Keratinocyte (primary cell): ENCODE data around the gene ADCK1. TPM values are rescaled to one million over a fixed set of nuclear protein-coding genes. Genes with fewer than 3 reads are reported as not detected.
"Not testable (repeated sequence)": the region's sequence is repeated elsewhere in the genome, so short reads cannot be mapped to it uniquely, and the experiment has no call there.

ENCODE experiments used
- DNase-seq: peaks from one replicate; pipeline ENCODE4 v3.0.0-alpha.2; 2011; ENCODE audit warnings: low read depth, missing footprints, low spot score
- FAIRE-seq: peaks from 2 replicates; lab custom pipeline; 2011; peaks lifted over from hg19 to GRCh38; lab: Jason Lieb, UNC
- H2AFZ ChIP-seq: 2 replicates; pipeline ENCODE4 v1.6.0; 2012; ENCODE audit warnings: low read length, control low read depth, inconsistent platforms; ENCODE audit not compliant: control insufficient read depth
- H3K27ac ChIP-seq: 2 replicates; pipeline ENCODE4 v1.5.1; 2011; ENCODE audit warnings: low read length; ENCODE audit not compliant: control insufficient read depth, insufficient read depth
- H3K27me3 ChIP-seq: 3 replicates; pipeline ENCODE4 v1.6.0; 2011; ENCODE audit warnings: low read length; ENCODE audit not compliant: control insufficient read depth, insufficient read depth; ENCODE audit errors: extremely low read depth
- H3K36me3 ChIP-seq, 2 experiments: 2 replicates in 1 of 2; 3 replicates in 1 of 2; pipeline ENCODE4 v1.5.1; 2011; ENCODE audit warnings: low read length in 2 of 2, mild to moderate bottlenecking in 1 of 2; ENCODE audit not compliant: control insufficient read depth in 2 of 2, insufficient read depth in 2 of 2; ENCODE audit errors: extremely low read depth in 1 of 2
- H3K4me1 ChIP-seq: 3 replicates; pipeline ENCODE4 v1.5.1; 2011; ENCODE audit warnings: low read length; ENCODE audit not compliant: control insufficient read depth, insufficient read depth; ENCODE audit errors: extremely low read depth
- H3K4me2 ChIP-seq: 3 replicates; pipeline ENCODE4 v1.6.0; 2011; ENCODE audit warnings: low read depth, low read length; ENCODE audit not compliant: control insufficient read depth, insufficient read depth; ENCODE audit errors: extremely low read depth
- H3K4me3 ChIP-seq, 3 experiments: fragments of 200-600 bp in 1 of 3; sonication (generic) in 1 of 3; 2 replicates in 2 of 3; 3 replicates in 1 of 3; pipeline ENCODE4 v1.5.1; 2011 to 2016; ENCODE audit warnings: low read length in 3 of 3, mild to moderate bottlenecking in 3 of 3, control low read depth in 2 of 3, inconsistent platforms in 1 of 3, low read depth in 1 of 3, mixed read lengths in 1 of 3, mixed run types in 1 of 3, moderate library complexity in 1 of 3; ENCODE audit not compliant: control insufficient read depth in 2 of 3, insufficient read depth in 2 of 3; ENCODE audit errors: extremely low read depth in 1 of 3
- H3K79me2 ChIP-seq: 2 replicates; pipeline ENCODE4 v1.6.0; 2012; ENCODE audit warnings: low read length; ENCODE audit not compliant: control insufficient read depth, insufficient read depth
- H3K9ac ChIP-seq: 3 replicates; pipeline ENCODE4 v1.6.0; 2011; ENCODE audit warnings: low read length; ENCODE audit not compliant: control insufficient read depth, insufficient read depth; ENCODE audit errors: extremely low read depth
- H3K9me1 ChIP-seq: 3 replicates; pipeline ENCODE4 v1.6.0; 2011; ENCODE audit warnings: low read length; ENCODE audit not compliant: control insufficient read depth, insufficient read depth; ENCODE audit errors: extremely low read depth
- H3K9me3 ChIP-seq: 2 replicates; pipeline ENCODE4 v1.5.1; 2012; ENCODE audit warnings: low read depth, low read length; ENCODE audit not compliant: control insufficient read depth
- H4K20me1 ChIP-seq: 3 replicates; pipeline ENCODE4 v1.6.0; 2011; ENCODE audit warnings: low read length; ENCODE audit not compliant: control insufficient read depth, insufficient read depth; ENCODE audit errors: extremely low read depth
- EZH2 ChIP-seq: IDR thresholded peaks from one replicate; pipeline ENCODE4 v1.6.1; 2012; ENCODE audit warnings: inconsistent platforms, mild to moderate bottlenecking, low read length, moderate library complexity
- dilution Hi-C: fragments of 300-500 bp; cut with MboI; formaldehyde crosslinking; loops from one replicate; pipeline ENCODE4 v1.7.0; 2020; ENCODE audit warnings: low sequenced_read_pairs; ENCODE audit not compliant: extremely low pct_ligation_motif_present
- polyA plus RNA-seq, 5 experiments: library from polyadenylated mRNA; depleted of rRNA in 3 of 5; stranded (reverse) in 3 of 5; stranded (forward) in 1 of 5; unstranded in 1 of 5; fragments of >200 nt; gene quantifications; 1 replicate in 1 of 5; 2 replicates in 3 of 5; 3 replicates in 1 of 5; pipeline versions ENCODE4 v1.2.1 to v1.2.3, GENCODE V29; 2011 to 2012; ENCODE audit warnings: missing spikeins in 2 of 5, low read depth in 1 of 5, low replicate concordance in 1 of 5
- TF ChIP-seq, protein P1 (sequence below), 3 experiments: IDR thresholded peaks in 1 of 3; conservative IDR thresholded peaks in 1 of 3; optimal IDR thresholded peaks in 1 of 3; 2 replicates in 2 of 3; 3 replicates in 1 of 3; pipeline versions ENCODE3 to v1.5.1; 2011; ENCODE audit warnings: low read length in 3 of 3, mild to moderate bottlenecking in 3 of 3, moderate library complexity in 2 of 3, control low read depth in 1 of 3, inconsistent platforms in 1 of 3; ENCODE audit not compliant: insufficient read depth in 2 of 3; ENCODE audit errors: extremely low read depth in 1 of 3

ADCK1 gene
- polyA plus RNA-seq, 1 donor (not counting 4 experiments of a cell fraction or from before 2014, with no cell fraction given) = 4.9 TPM

DNA sequence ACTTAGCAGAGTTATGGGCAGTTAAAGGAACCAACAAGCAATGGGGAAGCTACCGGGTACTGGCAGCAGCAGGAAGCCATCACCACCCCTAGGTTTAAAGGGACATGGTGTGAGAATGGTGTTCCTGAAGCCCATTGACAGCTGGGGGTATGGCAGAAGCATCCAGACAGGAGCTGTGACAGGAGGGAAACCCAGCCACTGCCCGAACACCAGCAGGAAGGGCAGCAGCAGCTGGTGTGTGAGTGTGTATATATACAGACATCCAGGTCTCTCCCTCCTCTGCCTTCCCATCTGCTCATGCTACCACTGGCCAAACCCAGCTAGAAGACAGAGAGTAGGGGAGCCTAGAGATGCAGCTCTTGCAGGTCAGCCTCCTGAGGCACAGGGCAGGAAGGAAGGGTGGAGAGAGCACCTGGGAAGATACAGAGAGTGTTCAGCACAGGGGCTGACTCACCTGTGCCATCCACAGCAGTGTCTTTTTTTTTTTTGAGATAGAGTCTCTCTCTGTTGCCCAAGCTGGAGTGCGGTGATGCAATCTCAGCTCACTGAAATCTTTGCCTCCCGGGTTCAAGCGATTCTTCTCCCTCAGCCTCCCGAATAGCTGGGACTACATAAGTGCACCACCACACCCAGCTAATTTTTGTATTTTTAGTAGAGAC lies 9.2 kb upstream of the ADCK1 start:
- Histone ChIP-seq H3K36me3 (no peaks in the 10 kb centered on the region), H4K20me1 (no peaks in the 10 kb centered on the region), H3K27ac (no peak overlapping the region), H3K9me1 (no peaks in the 10 kb centered on the region), H3K79me2 (no peaks in the 10 kb centered on the region), H3K27me3 (no peaks in the 10 kb centered on the region), H2AFZ (no peak overlapping the region), H3K4me1 (peaks cover 11% of the 10 kb centered on the region), H3K9me3 (no peaks in the 10 kb centered on the region), H3K4me2 (no peak overlapping the region), H3K4me3 (no peak overlapping the region), H3K9ac (no peak overlapping the region)
- peak; percentile 2 for DNase-seq
- no peak for TF ChIP-seq EZH2
- TF ChIP-seq, protein P1, sequence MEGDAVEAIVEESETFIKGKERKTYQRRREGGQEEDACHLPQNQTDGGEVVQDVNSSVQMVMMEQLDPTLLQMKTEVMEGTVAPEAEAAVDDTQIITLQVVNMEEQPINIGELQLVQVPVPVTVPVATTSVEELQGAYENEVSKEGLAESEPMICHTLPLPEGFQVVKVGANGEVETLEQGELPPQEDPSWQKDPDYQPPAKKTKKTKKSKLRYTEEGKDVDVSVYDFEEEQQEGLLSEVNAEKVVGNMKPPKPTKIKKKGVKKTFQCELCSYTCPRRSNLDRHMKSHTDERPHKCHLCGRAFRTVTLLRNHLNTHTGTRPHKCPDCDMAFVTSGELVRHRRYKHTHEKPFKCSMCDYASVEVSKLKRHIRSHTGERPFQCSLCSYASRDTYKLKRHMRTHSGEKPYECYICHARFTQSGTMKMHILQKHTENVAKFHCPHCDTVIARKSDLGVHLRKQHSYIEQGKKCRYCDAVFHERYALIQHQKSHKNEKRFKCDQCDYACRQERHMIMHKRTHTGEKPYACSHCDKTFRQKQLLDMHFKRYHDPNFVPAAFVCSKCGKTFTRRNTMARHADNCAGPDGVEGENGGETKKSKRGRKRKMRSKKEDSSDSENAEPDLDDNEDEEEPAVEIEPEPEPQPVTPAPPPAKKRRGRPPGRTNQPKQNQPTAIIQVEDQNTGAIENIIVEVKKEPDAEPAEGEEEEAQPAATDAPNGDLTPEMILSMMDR (optimal IDR thresholded peaks at IDR 0.05 in 1 of 3, IDR thresholded peaks at IDR 0.05 in 1 of 3, conservative IDR thresholded peaks at IDR 0.05 in 1 of 3; ENCODE audit: extremely low read depth in 1 of 3, insufficient read depth in 2 of 3, low read length in 3 of 3) = no peak
- no peak for FAIRE-seq
- dilution Hi-C loops = no loop called here

DNA sequence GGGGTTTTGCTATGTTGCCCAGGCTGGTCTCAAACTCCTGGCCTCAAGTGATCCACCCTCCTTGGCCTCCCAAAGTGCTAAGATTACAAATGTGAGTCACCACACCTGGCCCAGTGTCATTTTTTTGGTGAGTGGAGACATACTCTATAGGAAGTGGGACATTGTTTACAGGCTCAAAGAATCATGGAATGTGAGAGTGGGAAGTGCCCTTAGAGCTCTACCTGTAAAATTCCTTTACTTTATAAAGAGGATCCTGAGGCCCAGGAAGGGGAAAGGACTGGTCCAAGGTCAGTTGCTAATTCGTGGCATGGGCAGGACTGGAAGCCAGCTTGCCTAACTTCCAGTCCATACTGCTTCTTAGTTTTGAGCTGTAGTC lies 8.7 kb upstream of the ADCK1 start:
- Histone ChIP-seq H4K20me1 (no peaks in the 10 kb centered on the region), H3K79me2 (no peaks in the 10 kb centered on the region), H2AFZ (no peak overlapping the region), H3K36me3 (no peaks in the 10 kb centered on the region), H3K4me1 (peaks cover 13% of the 10 kb centered on the region), H3K9me1 (no peaks in the 10 kb centered on the region), H3K27me3 (no peaks in the 10 kb centered on the region), H3K9me3 (no peaks in the 10 kb centered on the region), H3K4me2 (no peak overlapping the region), H3K9ac (no peak overlapping the region), H3K4me3 (no peak overlapping the region), H3K27ac (no peak overlapping the region)
- DNase-seq = no peak
- TF ChIP-seq, protein P1 (optimal IDR thresholded peaks at IDR 0.05 in 1 of 3, IDR thresholded peaks at IDR 0.05 in 1 of 3, conservative IDR thresholded peaks at IDR 0.05 in 1 of 3; ENCODE audit: extremely low read depth in 1 of 3, insufficient read depth in 2 of 3, low read length in 3 of 3) = no peak
- TF ChIP-seq EZH2 = no peak
- dilution Hi-C loops = no loop called here
- no peak for FAIRE-seq

DNA sequence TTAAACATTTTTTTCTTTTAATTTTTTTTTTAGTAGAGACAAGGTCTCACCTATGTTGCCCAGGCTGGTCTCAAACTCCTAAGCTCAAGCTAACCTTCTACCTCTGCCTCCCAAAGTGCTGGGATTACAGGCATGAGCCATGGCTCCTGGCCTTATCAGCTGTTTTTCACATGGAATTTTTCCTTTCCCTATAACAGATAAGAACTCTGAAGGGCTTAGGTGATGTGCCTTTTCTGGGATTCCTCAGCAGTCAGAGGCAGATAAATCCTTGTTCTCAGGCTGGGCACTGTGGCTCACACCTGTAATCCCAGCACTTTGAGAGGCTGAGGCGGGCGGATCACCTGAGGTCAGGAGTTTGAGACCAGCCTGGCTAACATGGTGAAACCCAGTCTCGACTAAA lies 6.7 kb upstream of the ADCK1 start:
- H3K27me3 ChIP-seq, H3K4me2 ChIP-seq, H2AFZ ChIP-seq, dilution Hi-C loops, H4K20me1 ChIP-seq, FAIRE-seq, DNase-seq, H3K27ac ChIP-seq, H3K9ac ChIP-seq, H3K9me1 ChIP-seq, H3K79me2 ChIP-seq, H3K36me3 ChIP-seq, H3K4me3 ChIP-seq, H3K9me3 ChIP-seq: not testable (repeated sequence)
- peaks cover 15% of the 10 kb centered on the region for H3K4me1 ChIP-seq
